NCI-H748 treated with DMSO at 0.1 percent for 48 hours (cell line): ENCODE data around the gene WBP2.

Experiments used
- DNase-seq: peaks from one replicate; lab custom pipeline; 2025; lab: John Stamatoyannopoulos, UW

The WBP2 gene

GRCh38 chr17:75855310-75856061 lies at the start of gene WBP2:
WBP2 (minus strand) TSS chr17:75855335; CDS start chr17:75855297, 38 bp downstream.
- DNase-seq, result peak; percentile 97

- DNase-seq, result no peak
These were observed 47.3 kb upstream of the WBP2 start for GRCh38 chr17:75902406-75902805.

GRCh38 chr17:75901727-75902126 lies 46.6 kb upstream of the WBP2 start:
- DNase-seq, result no peak

- no peak for DNase-seq
These were observed 45.8 kb upstream of the WBP2 start for GRCh38 chr17:75900691-75901533.

GRCh38 chr17:75899767-75900468 lies 44.8 kb upstream of the WBP2 start:
- no peak for DNase-seq

GRCh38 chr17:75899353-75899752 lies 44.2 kb upstream of the WBP2 start:
- DNase-seq, result no peak

GRCh38 chr17:75898791-75899190 lies 43.7 kb upstream of the WBP2 start:
- no peak for DNase-seq

GRCh38 chr17:75898065-75898464 lies 42.9 kb upstream of the WBP2 start:
- DNase-seq, result no peak

- DNase-seq, result no peak
These were observed 42.3 kb upstream of the WBP2 start for GRCh38 chr17:75897160-75898019.

GRCh38 chr17:75896415-75897159 lies 41.5 kb upstream of the WBP2 start, which contains the start of gene TRIM65:
TRIM65 (minus strand) TSS chr17:75896951; CDS start chr17:75896937, 14 bp downstream.
- peak; percentile 28 for DNase-seq

GRCh38 chr17:75895370-75896155 lies 40.4 kb upstream of the WBP2 start:
- no peak for DNase-seq

- no peak for DNase-seq
These were observed 39.1 kb upstream of the WBP2 start for GRCh38 chr17:75894049-75894733.

- no peak for DNase-seq
These were observed 38.3 kb upstream of the WBP2 start for GRCh38 chr17:75893305-75894048.

- DNase-seq, result no peak
These were observed 37.6 kb upstream of the WBP2 start for GRCh38 chr17:75892556-75893224.

- no peak for DNase-seq
These were observed 36.7 kb upstream of the WBP2 start for GRCh38 chr17:75891605-75892555.

- no peak for DNase-seq
These were observed 36.0 kb upstream of the WBP2 start for GRCh38 chr17:75891022-75891604.
